Stimulated activated naive CD8-positive, alpha-beta T cell treated with anti-CD3 and anti-CD28 coated beads, Interleukin-15, amount 100 ng/mL, for 72 hours (primary cell): Measurements from ENCODE around the gene PARP6.
"Not testable (repeated sequence)": the region's sequence is repeated elsewhere in the genome, so short reads cannot be mapped to it uniquely, and the experiment has no call there.

ENCODE experiments used
- ATAC-seq: fragments of 150-1000 bp; cut with Tn5 transposase; 2 replicates; pipeline ENCODE4 v1.10.0; 2021; ENCODE audit warnings: mild to moderate bottlenecking, moderate library complexity
- DNase-seq, 2 donors: peaks; one replicate each; pipeline ENCODE4 v3.0.0; 2021 to 2022
- H3K27ac Mint-ChIP-seq, 2 donors: one replicate each; pipeline ENCODE4 v1.8.0; 2022; ENCODE audit warnings: mild to moderate bottlenecking in 2 of 2, mixed read lengths in 2 of 2, moderate library complexity in 2 of 2
- H3K27me3 Mint-ChIP-seq: one replicate; pipeline ENCODE4 v1.8.0; 2022; ENCODE audit warnings: mixed read lengths
- H3K4me1 Mint-ChIP-seq: one replicate; pipeline ENCODE4 v1.8.0; 2022; ENCODE audit warnings: mild to moderate bottlenecking, mixed read lengths
- H3K4me3 Mint-ChIP-seq, 2 donors: one replicate each; pipeline ENCODE4 v1.8.0; 2022; ENCODE audit warnings: mild to moderate bottlenecking in 2 of 2, mixed read lengths in 2 of 2, moderate library complexity in 1 of 2
- H3K9me3 Mint-ChIP-seq, 2 donors: one replicate each; pipeline ENCODE4 v1.8.0; 2022; ENCODE audit warnings: mixed read lengths in 2 of 2

The PARP6 gene

GRCh38 chr15:72289597-72290325 is 17.4 kb upstream of the PARP6 start:
- ATAC-seq: peak; percentile 70
- DNase-seq: no peak
- Mint-ChIP-seq H3K27ac (peak overlapping the region in 1 of 2 donors; percentile 67), H3K4me3 (no peak overlapping the region), H3K4me1 (no peaks in the 10 kb centered on the region), H3K9me3 (no peaks in the 10 kb centered on the region), H3K27me3 (no peaks in the 10 kb centered on the region)

GRCh38 chr15:72288796-72289596 is 16.6 kb upstream of the PARP6 start:
- DNase-seq (no peak), ATAC-seq (peak; percentile 48)
- H3K9me3 Mint-ChIP-seq: no peaks in the 10 kb centered on the region
- H3K27ac Mint-ChIP-seq: peak overlapping the region in 1 of 2 donors; percentile 48
- no peak overlapping the region for H3K4me3 Mint-ChIP-seq
- H3K27me3 Mint-ChIP-seq: no peaks in the 10 kb centered on the region
- no peaks in the 10 kb centered on the region for H3K4me1 Mint-ChIP-seq

GRCh38 chr15:72285927-72286516 is 13.7 kb upstream of the PARP6 start:
- no peak overlapping the region for H3K4me3 Mint-ChIP-seq
- H3K9me3 Mint-ChIP-seq: no peaks in the 10 kb centered on the region
- H3K27ac Mint-ChIP-seq: no peak overlapping the region
- H3K4me1 Mint-ChIP-seq: no peaks in the 10 kb centered on the region
- DNase-seq (peak; percentile 16 to 25), ATAC-seq (peak; percentile 73)
- no peaks in the 10 kb centered on the region for H3K27me3 Mint-ChIP-seq

- no peaks in the 10 kb centered on the region for H3K27me3 Mint-ChIP-seq
- no peak for DNase-seq
- H3K9me3 Mint-ChIP-seq: no peaks in the 10 kb centered on the region
- H3K27ac Mint-ChIP-seq: no peak overlapping the region
- H3K4me3 Mint-ChIP-seq: no peak overlapping the region
- H3K4me1 Mint-ChIP-seq: no peaks in the 10 kb centered on the region
- ATAC-seq: no peak
Measured at GRCh38 chr15:72285402-72285801, 13.0 kb upstream of the PARP6 start.

- DNase-seq: no peak
- Mint-ChIP-seq H3K27ac (peak overlapping the region in 1 of 2 donors; percentile 10), H3K4me3 (no peak overlapping the region), H3K9me3 (no peaks in the 10 kb centered on the region), H3K4me1 (no peaks in the 10 kb centered on the region), H3K27me3 (no peaks in the 10 kb centered on the region)
- no peak for ATAC-seq
Measured at GRCh38 chr15:72284781-72285180, 12.4 kb upstream of the PARP6 start.

GRCh38 chr15:72281713-72282112 is 9.4 kb upstream of the PARP6 start:
- Mint-ChIP-seq H3K4me1 (no peaks in the 10 kb centered on the region), H3K9me3 (no peaks in the 10 kb centered on the region), H3K27ac (no peak overlapping the region), H3K27me3 (no peaks in the 10 kb centered on the region), H3K4me3 (no peak overlapping the region)
- ATAC-seq (no peak), DNase-seq (no peak)

GRCh38 chr15:72280751-72281150 is 8.4 kb upstream of the PARP6 start:
- no peak for DNase-seq
- no peak overlapping the region for H3K27ac Mint-ChIP-seq
- no peak overlapping the region for H3K4me3 Mint-ChIP-seq
- no peaks in the 10 kb centered on the region for H3K27me3 Mint-ChIP-seq
- ATAC-seq: no peak
- H3K9me3 Mint-ChIP-seq: no peaks in the 10 kb centered on the region
- no peaks in the 10 kb centered on the region for H3K4me1 Mint-ChIP-seq

- H3K27me3 Mint-ChIP-seq: no peaks in the 10 kb centered on the region
- peaks cover 6% of the 10 kb centered on the region for H3K4me1 Mint-ChIP-seq
- H3K9me3 Mint-ChIP-seq: no peaks in the 10 kb centered on the region
- H3K4me3 Mint-ChIP-seq: no peak overlapping the region
- ATAC-seq (peak; percentile 31), DNase-seq (no peak)
- no peak overlapping the region for H3K27ac Mint-ChIP-seq
Measured at GRCh38 chr15:72278737-72279136, 6.4 kb upstream of the PARP6 start.

- DNase-seq (no peak), ATAC-seq (no peak)
- Mint-ChIP-seq H3K4me1 (peaks cover 19% of the 10 kb centered on the region), H3K27ac (peak overlapping the region in 1 of 2 donors; percentile 0), H3K27me3 (no peaks in the 10 kb centered on the region), H3K9me3 (no peaks in the 10 kb centered on the region), H3K4me3 (no peak overlapping the region)
Measured at GRCh38 chr15:72276326-72276700, 4.0 kb upstream of the PARP6 start.

- H3K27ac Mint-ChIP-seq: peak overlapping the region in 1 of 2 donors; percentile 0
- H3K4me1 Mint-ChIP-seq: peaks cover 24% of the 10 kb centered on the region
- not testable (repeated sequence) for H3K27me3 Mint-ChIP-seq, ATAC-seq, DNase-seq, H3K9me3 Mint-ChIP-seq, H3K4me3 Mint-ChIP-seq
Measured at GRCh38 chr15:72275635-72276325, 3.4 kb upstream of the PARP6 start.

- Mint-ChIP-seq H3K9me3 (no peaks in the 10 kb centered on the region), H3K4me3 (peak overlapping the region; percentile 89), H3K27ac (peak overlapping the region; percentile 92 to 93), H3K4me1 (peaks cover 41% of the 10 kb centered on the region), H3K27me3 (no peaks in the 10 kb centered on the region)
- DNase-seq: no peak
- ATAC-seq: peak; percentile 2
Measured at GRCh38 chr15:72272997-72273352, 621 bp upstream of the PARP6 start.

GRCh38 chr15:72271895-72272212 is 500 bp downstream of the PARP6 start:
- H3K4me3 Mint-ChIP-seq: peak overlapping the region; percentile 89
- H3K4me1 Mint-ChIP-seq: peaks cover 46% of the 10 kb centered on the region
- DNase-seq (no peak), ATAC-seq (peak; percentile 5)
- H3K27ac Mint-ChIP-seq: peak overlapping the region; percentile 71 to 87
- no peaks in the 10 kb centered on the region for H3K27me3 Mint-ChIP-seq
- no peaks in the 10 kb centered on the region for H3K9me3 Mint-ChIP-seq

- DNase-seq (no peak), ATAC-seq (no peak)
- Mint-ChIP-seq H3K4me3 (peak overlapping the region; percentile 89), H3K27ac (peak overlapping the region; percentile 2 to 87), H3K27me3 (no peaks in the 10 kb centered on the region), H3K4me1 (peaks cover 46% of the 10 kb centered on the region), H3K9me3 (no peaks in the 10 kb centered on the region)
Measured at GRCh38 chr15:72271221-72271620, 1.1 kb downstream of the PARP6 start.

- Mint-ChIP-seq H3K4me1 (peaks cover 59% of the 10 kb centered on the region), H3K4me3 (peak overlapping the region in 1 of 2 donors; percentile 89), H3K27me3 (no peaks in the 10 kb centered on the region), H3K27ac (peak overlapping the region in 1 of 2 donors; percentile 27), H3K9me3 (no peaks in the 10 kb centered on the region)
- DNase-seq: no peak
- no peak for ATAC-seq
Measured at GRCh38 chr15:72269739-72270138, 2.6 kb downstream of the PARP6 start.

- ATAC-seq: no peak
- Mint-ChIP-seq H3K4me3 (no peak overlapping the region), H3K27me3 (no peaks in the 10 kb centered on the region), H3K9me3 (no peaks in the 10 kb centered on the region), H3K4me1 (peaks cover 52% of the 10 kb centered on the region), H3K27ac (peak overlapping the region in 1 of 2 donors; percentile 67)
- no peak for DNase-seq
Measured at GRCh38 chr15:72265031-72265430, 7.3 kb downstream of the PARP6 start.
